IgD-negative memory B cell (primary cell): ENCODE results near the gene SPATA17. TPM values are rescaled to one million over a fixed set of nuclear protein-coding genes. Genes with fewer than 3 reads are reported as not detected.
A peak's percentile ranks its signal among the peaks of the same experiment; 100 is the strongest.
"Not testable (repeated sequence)": the region's sequence is repeated elsewhere in the genome, so short reads cannot be mapped to it uniquely, and the experiment has no call there.

ENCODE experiments used
- H3K27ac Mint-ChIP-seq, 3 donors: one replicate each; pipeline ENCODE4 v1.8.0; 2020 to 2022; ENCODE audit warnings: mild to moderate bottlenecking in 3 of 3, mixed read lengths in 3 of 3, moderate library complexity in 1 of 3
- H3K27me3 Mint-ChIP-seq: one replicate; pipeline ENCODE4 v1.8.0; 2021; ENCODE audit warnings: mixed read lengths
- H3K36me3 Mint-ChIP-seq: one replicate; pipeline ENCODE4 v1.8.0; 2020; ENCODE audit warnings: mild to moderate bottlenecking, mixed read lengths
- H3K4me1 Mint-ChIP-seq, 3 donors: one replicate each; pipeline ENCODE4 v1.8.0; 2020 to 2022; ENCODE audit warnings: mixed read lengths in 3 of 3, mild to moderate bottlenecking in 1 of 3
- H3K4me3 Mint-ChIP-seq, 4 donors: one replicate each; pipeline ENCODE4 v1.8.0; 2020 to 2022; ENCODE audit warnings: mild to moderate bottlenecking in 4 of 4, mixed read lengths in 4 of 4, moderate library complexity in 3 of 4
- H3K9me3 Mint-ChIP-seq, 3 donors: one replicate each; pipeline ENCODE4 v1.8.0; 2020 to 2021; ENCODE audit warnings: mixed read lengths in 3 of 3, mild to moderate bottlenecking in 1 of 3
- polyA plus RNA-seq: library from polyadenylated mRNA; unstranded; fragments of 300-500 nt; fragmentation: Illumina TruSeq; gene quantifications from one replicate; pipeline ENCODE4 v1.2.3, GENCODE V29; 2021

The SPATA17 gene
- not detected for polyA plus RNA-seq

- Mint-ChIP-seq H3K4me3 (peak within 1 kb of the TSS; percentile 92 to 100 (median 98)), H3K27me3 (peaks cover 1% of the 10 kb centered on the region), H3K27ac (peak within 1 kb of the TSS; percentile 98 to 100 (median 100)), H3K9me3 (no peaks in the 10 kb centered on the region), H3K4me1 (peaks cover 9 to 27% (median 14%) of the 10 kb centered on the region in 3 donors), H3K36me3 (no peaks in the 10 kb centered on the region)
Measured at GRCh38 chr1:217630711-217631591, at the start of gene SPATA17, which contains the start of gene GPATCH2. Gene SPATA17, plus strand, starts transcription at chr1:217631344. Its CDS starts 35 bp downstream, at chr1:217631379. Gene GPATCH2, minus strand, starts transcription at chr1:217631090. Its CDS starts 119 bp downstream, at chr1:217630971.

GRCh38 chr1:217584286-217584811, 46.8 kb upstream of the SPATA17 start:
- not testable (repeated sequence) for H3K4me3 Mint-ChIP-seq, H3K27me3 Mint-ChIP-seq, H3K36me3 Mint-ChIP-seq, H3K4me1 Mint-ChIP-seq, H3K27ac Mint-ChIP-seq, H3K9me3 Mint-ChIP-seq

GRCh38 chr1:217585577-217585976, 45.6 kb upstream of the SPATA17 start:
- Mint-ChIP-seq H3K36me3 (peaks cover 5% of the 10 kb centered on the region), H3K27me3 (no peaks in the 10 kb centered on the region), H3K27ac (no peak overlapping the region)

GRCh38 chr1:217586586-217586985, 44.6 kb upstream of the SPATA17 start:
- no peaks in the 10 kb centered on the region for H3K27me3 Mint-ChIP-seq
- H3K4me3 Mint-ChIP-seq: no peak overlapping the region
- H3K27ac Mint-ChIP-seq: no peak overlapping the region
- H3K4me1 Mint-ChIP-seq: peaks cover 0 to 2% (median 0%) of the 10 kb centered on the region in 3 donors
- H3K36me3 Mint-ChIP-seq: peaks cover 5% of the 10 kb centered on the region
- H3K9me3 Mint-ChIP-seq: no peaks in the 10 kb centered on the region

More at GRCh38 chr1:217585577-217585976, 45.6 kb upstream of the SPATA17 start:
- H3K9me3 Mint-ChIP-seq: peaks cover 0 to 3% (median 0%) of the 10 kb centered on the region in 3 donors
- H3K4me3 Mint-ChIP-seq: no peak overlapping the region
- peaks cover 0 to 2% (median 0%) of the 10 kb centered on the region in 3 donors for H3K4me1 Mint-ChIP-seq

- H3K9me3 Mint-ChIP-seq: no peaks in the 10 kb centered on the region
- no peaks in the 10 kb centered on the region for H3K27me3 Mint-ChIP-seq
- peaks cover 3% of the 10 kb centered on the region for H3K36me3 Mint-ChIP-seq
- H3K4me1 Mint-ChIP-seq: peaks cover 0 to 3% (median 0%) of the 10 kb centered on the region in 3 donors
- H3K27ac Mint-ChIP-seq: no peak overlapping the region
- H3K4me3 Mint-ChIP-seq: no peak overlapping the region
Measured at GRCh38 chr1:217590598-217590997, 40.5 kb upstream of the SPATA17 start.

GRCh38 chr1:217599154-217599553, 32.0 kb upstream of the SPATA17 start:
- Mint-ChIP-seq H3K9me3 (no peaks in the 10 kb centered on the region), H3K27me3 (no peaks in the 10 kb centered on the region), H3K36me3 (peaks cover 12% of the 10 kb centered on the region), H3K27ac (no peak overlapping the region), H3K4me3 (no peak overlapping the region), H3K4me1 (no peaks in the 10 kb centered on the region)

GRCh38 chr1:217602380-217602779, 28.8 kb upstream of the SPATA17 start:
- peaks cover 18% of the 10 kb centered on the region for H3K36me3 Mint-ChIP-seq
- no peaks in the 10 kb centered on the region for H3K9me3 Mint-ChIP-seq
- H3K4me1 Mint-ChIP-seq: peaks cover 0 to 1% (median 0%) of the 10 kb centered on the region in 3 donors
- no peak overlapping the region for H3K4me3 Mint-ChIP-seq
- H3K27me3 Mint-ChIP-seq: no peaks in the 10 kb centered on the region
- no peak overlapping the region for H3K27ac Mint-ChIP-seq

- H3K9me3 Mint-ChIP-seq: no peaks in the 10 kb centered on the region
- H3K27ac Mint-ChIP-seq: no peak overlapping the region
- no peaks in the 10 kb centered on the region for H3K27me3 Mint-ChIP-seq
- no peak overlapping the region for H3K4me3 Mint-ChIP-seq
- H3K36me3 Mint-ChIP-seq: peaks cover 14% of the 10 kb centered on the region
- H3K4me1 Mint-ChIP-seq: peaks cover 0 to 1% (median 0%) of the 10 kb centered on the region in 3 donors
Measured at GRCh38 chr1:217605390-217605789, 25.8 kb upstream of the SPATA17 start.

- Mint-ChIP-seq H3K4me3 (no peak overlapping the region), H3K27ac (no peak overlapping the region), H3K27me3 (no peaks in the 10 kb centered on the region), H3K4me1 (peaks cover 0 to 6% (median 0%) of the 10 kb centered on the region in 3 donors), H3K9me3 (no peaks in the 10 kb centered on the region), H3K36me3 (peaks cover 12% of the 10 kb centered on the region)
Measured at GRCh38 chr1:217614200-217614712, 16.9 kb upstream of the SPATA17 start.

- Mint-ChIP-seq H3K4me3 (no peak overlapping the region), H3K4me1 (peaks cover 2 to 14% (median 10%) of the 10 kb centered on the region in 3 donors), H3K27me3 (no peaks in the 10 kb centered on the region), H3K36me3 (peaks cover 11% of the 10 kb centered on the region), H3K9me3 (no peaks in the 10 kb centered on the region), H3K27ac (no peak overlapping the region)
Measured at GRCh38 chr1:217617126-217617525, 14.0 kb upstream of the SPATA17 start.

GRCh38 chr1:217620814-217621213, 10.3 kb upstream of the SPATA17 start:
- peaks cover 8% of the 10 kb centered on the region for H3K36me3 Mint-ChIP-seq
- H3K4me3 Mint-ChIP-seq: no peak overlapping the region
- H3K27me3 Mint-ChIP-seq: no peaks in the 10 kb centered on the region
- peaks cover 7 to 16% (median 16%) of the 10 kb centered on the region in 3 donors for H3K4me1 Mint-ChIP-seq
- no peak overlapping the region for H3K27ac Mint-ChIP-seq
- H3K9me3 Mint-ChIP-seq: no peaks in the 10 kb centered on the region

GRCh38 chr1:217622042-217622441, 9.1 kb upstream of the SPATA17 start:
- Mint-ChIP-seq H3K36me3 (peaks cover 8% of the 10 kb centered on the region), H3K4me3 (peak overlapping the region in 2 of 4 donors; percentile 3 to 11), H3K27ac (no peak overlapping the region), H3K4me1 (peaks cover 7 to 16% (median 13%) of the 10 kb centered on the region in 3 donors), H3K27me3 (no peaks in the 10 kb centered on the region), H3K9me3 (no peaks in the 10 kb centered on the region)

- H3K27ac Mint-ChIP-seq: no peak overlapping the region
- H3K9me3 Mint-ChIP-seq: no peaks in the 10 kb centered on the region
Measured at GRCh38 chr1:217626321-217626720, 4.8 kb upstream of the SPATA17 start.

GRCh38 chr1:217627431-217627830, 3.7 kb upstream of the SPATA17 start:
- Mint-ChIP-seq H3K9me3 (no peaks in the 10 kb centered on the region), H3K4me3 (no peak overlapping the region), H3K27ac (no peak overlapping the region), H3K27me3 (no peaks in the 10 kb centered on the region), H3K36me3 (no peaks in the 10 kb centered on the region), H3K4me1 (peaks cover 16 to 28% (median 19%) of the 10 kb centered on the region in 3 donors)

More at GRCh38 chr1:217626321-217626720, 4.8 kb upstream of the SPATA17 start:
- Mint-ChIP-seq H3K4me1 (peaks cover 18 to 31% (median 19%) of the 10 kb centered on the region in 3 donors), H3K4me3 (no peak overlapping the region), H3K36me3 (no peaks in the 10 kb centered on the region), H3K27me3 (no peaks in the 10 kb centered on the region)

- no peaks in the 10 kb centered on the region for H3K36me3 Mint-ChIP-seq
- peaks cover 4% of the 10 kb centered on the region for H3K27me3 Mint-ChIP-seq
- no peaks in the 10 kb centered on the region for H3K4me1 Mint-ChIP-seq
- H3K9me3 Mint-ChIP-seq: peaks cover 0 to 5% (median 1%) of the 10 kb centered on the region in 3 donors
- H3K27ac Mint-ChIP-seq: no peak overlapping the region
- H3K4me3 Mint-ChIP-seq: no peak overlapping the region
Measured at GRCh38 chr1:217642455-217642854, 11.3 kb downstream of the SPATA17 start.
